PFSK-1 (cell line): ENCODE results near the gene NAGS.

Experiments
- FOXP2 ChIP-seq: optimal IDR thresholded peaks from 2 replicates; pipeline ENCODE3; 2011; ENCODE audit warnings: borderline replicate concordance, control low read depth, inconsistent platforms; ENCODE audit not compliant: insufficient read depth; ENCODE audit errors: extremely low read length, extremely low read depth
- POLR2AphosphoS5 ChIP-seq: IDR thresholded peaks from 2 replicates; pipeline ENCODE4 v1.6.1; 2012; ENCODE audit warnings: low read depth, mild to moderate bottlenecking, control low read depth, low read length, moderate library complexity
- SIN3A ChIP-seq: IDR thresholded peaks from 2 replicates; pipeline ENCODE4 v1.6.1; 2012; ENCODE audit warnings: mild to moderate bottlenecking, low read length, moderate library complexity, borderline replicate concordance; ENCODE audit not compliant: insufficient read depth
- TAF1 ChIP-seq: IDR thresholded peaks from 2 replicates; pipeline ENCODE4 v1.6.1; 2012; ENCODE audit warnings: low read length, control low read depth, borderline replicate concordance; ENCODE audit not compliant: insufficient read depth
- TF ChIP-seq, protein P1 (sequence below), 2 experiments: IDR thresholded peaks; 2 replicates each; pipeline versions ENCODE4 v1.6.1 to v1.8.0; 2011 to 2012; ENCODE audit warnings: low read depth in 2 of 2, low read length in 2 of 2, control low read depth in 1 of 2, inconsistent platforms in 1 of 2, mild to moderate bottlenecking in 1 of 2, moderate library complexity in 1 of 2; ENCODE audit not compliant: insufficient read depth in 1 of 2

Gene NAGS

DNA sequence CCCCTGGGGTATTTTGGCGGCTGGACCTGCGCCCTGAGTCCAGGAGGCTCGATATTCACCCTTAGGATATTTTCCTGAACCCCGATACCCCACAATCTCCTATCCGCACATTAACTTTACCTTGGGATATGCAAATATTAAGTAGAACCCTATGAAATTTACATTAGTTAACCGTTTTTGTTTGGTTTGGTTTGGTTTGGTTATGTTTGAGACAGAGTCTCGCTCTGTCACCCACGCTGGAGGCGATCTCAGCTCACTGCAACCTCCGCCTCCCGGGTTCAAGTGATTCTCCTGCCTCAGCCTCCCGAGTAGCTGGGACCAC, 9.3 kb upstream of the NAGS start:
- TF ChIP-seq TAF1 (no peak), POLR2AphosphoS5 (no peak), FOXP2 (no peak), SIN3A (no peak)
- TF ChIP-seq, protein P1, sequence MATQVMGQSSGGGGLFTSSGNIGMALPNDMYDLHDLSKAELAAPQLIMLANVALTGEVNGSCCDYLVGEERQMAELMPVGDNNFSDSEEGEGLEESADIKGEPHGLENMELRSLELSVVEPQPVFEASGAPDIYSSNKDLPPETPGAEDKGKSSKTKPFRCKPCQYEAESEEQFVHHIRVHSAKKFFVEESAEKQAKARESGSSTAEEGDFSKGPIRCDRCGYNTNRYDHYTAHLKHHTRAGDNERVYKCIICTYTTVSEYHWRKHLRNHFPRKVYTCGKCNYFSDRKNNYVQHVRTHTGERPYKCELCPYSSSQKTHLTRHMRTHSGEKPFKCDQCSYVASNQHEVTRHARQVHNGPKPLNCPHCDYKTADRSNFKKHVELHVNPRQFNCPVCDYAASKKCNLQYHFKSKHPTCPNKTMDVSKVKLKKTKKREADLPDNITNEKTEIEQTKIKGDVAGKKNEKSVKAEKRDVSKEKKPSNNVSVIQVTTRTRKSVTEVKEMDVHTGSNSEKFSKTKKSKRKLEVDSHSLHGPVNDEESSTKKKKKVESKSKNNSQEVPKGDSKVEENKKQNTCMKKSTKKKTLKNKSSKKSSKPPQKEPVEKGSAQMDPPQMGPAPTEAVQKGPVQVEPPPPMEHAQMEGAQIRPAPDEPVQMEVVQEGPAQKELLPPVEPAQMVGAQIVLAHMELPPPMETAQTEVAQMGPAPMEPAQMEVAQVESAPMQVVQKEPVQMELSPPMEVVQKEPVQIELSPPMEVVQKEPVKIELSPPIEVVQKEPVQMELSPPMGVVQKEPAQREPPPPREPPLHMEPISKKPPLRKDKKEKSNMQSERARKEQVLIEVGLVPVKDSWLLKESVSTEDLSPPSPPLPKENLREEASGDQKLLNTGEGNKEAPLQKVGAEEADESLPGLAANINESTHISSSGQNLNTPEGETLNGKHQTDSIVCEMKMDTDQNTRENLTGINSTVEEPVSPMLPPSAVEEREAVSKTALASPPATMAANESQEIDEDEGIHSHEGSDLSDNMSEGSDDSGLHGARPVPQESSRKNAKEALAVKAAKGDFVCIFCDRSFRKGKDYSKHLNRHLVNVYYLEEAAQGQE (IDR thresholded peaks at IDR 0.05; ENCODE audit: insufficient read depth in 1 of 2, low read depth in 2 of 2, low read length in 2 of 2) = no peak

DNA sequence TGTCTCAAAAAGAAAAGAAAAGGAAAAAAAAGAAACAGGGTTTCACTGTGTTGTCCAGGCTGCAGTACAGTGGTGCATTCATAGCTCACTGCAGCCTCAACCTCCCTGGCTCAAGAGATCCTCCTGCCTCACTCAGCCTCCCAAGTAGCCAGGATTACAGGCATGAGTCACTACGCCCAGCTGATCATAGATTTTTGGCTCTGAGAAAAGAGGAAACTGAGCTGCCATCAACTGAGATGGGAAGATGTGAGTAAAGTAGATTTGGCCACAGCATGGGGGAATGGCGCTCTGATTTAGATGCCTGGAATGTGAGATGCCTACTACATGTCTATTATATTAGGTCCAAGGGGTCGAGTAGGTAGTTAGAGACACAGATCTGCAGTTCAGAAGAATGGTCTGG, 5.9 kb upstream of the NAGS start:
- TF ChIP-seq SIN3A (no peak), POLR2AphosphoS5 (no peak), FOXP2 (no peak), TAF1 (no peak)
- TF ChIP-seq, protein P1 (IDR thresholded peaks at IDR 0.05; ENCODE audit: insufficient read depth in 1 of 2, low read depth in 2 of 2, low read length in 2 of 2) = no peak

DNA sequence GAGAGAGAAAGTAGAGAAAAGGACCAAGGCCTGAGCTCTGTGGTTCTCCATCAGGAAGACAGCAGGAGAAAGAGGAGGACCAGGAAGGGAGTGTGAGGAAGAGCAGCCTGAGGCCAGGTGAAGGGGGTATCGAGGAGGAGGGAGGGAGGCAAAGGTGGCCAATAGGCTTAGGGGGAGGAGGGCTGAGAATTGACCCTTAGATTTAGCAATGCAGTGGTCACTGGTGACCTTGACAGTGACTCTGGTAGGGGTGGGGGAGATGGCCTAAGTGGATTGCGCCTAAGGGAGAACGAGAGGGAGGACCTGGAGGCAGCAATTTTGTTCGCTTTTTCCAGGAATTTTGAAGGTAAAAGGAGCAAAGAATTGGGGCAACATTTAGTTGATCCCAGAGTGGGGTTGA, 5.4 kb upstream of the NAGS start:
- TF ChIP-seq, protein P1 (IDR thresholded peaks at IDR 0.05; ENCODE audit: insufficient read depth in 1 of 2, low read depth in 2 of 2, low read length in 2 of 2) = no peak
- no peak for TF ChIP-seq POLR2AphosphoS5
- TF ChIP-seq TAF1 = no peak
- no peak for TF ChIP-seq FOXP2
- TF ChIP-seq SIN3A = no peak

DNA sequence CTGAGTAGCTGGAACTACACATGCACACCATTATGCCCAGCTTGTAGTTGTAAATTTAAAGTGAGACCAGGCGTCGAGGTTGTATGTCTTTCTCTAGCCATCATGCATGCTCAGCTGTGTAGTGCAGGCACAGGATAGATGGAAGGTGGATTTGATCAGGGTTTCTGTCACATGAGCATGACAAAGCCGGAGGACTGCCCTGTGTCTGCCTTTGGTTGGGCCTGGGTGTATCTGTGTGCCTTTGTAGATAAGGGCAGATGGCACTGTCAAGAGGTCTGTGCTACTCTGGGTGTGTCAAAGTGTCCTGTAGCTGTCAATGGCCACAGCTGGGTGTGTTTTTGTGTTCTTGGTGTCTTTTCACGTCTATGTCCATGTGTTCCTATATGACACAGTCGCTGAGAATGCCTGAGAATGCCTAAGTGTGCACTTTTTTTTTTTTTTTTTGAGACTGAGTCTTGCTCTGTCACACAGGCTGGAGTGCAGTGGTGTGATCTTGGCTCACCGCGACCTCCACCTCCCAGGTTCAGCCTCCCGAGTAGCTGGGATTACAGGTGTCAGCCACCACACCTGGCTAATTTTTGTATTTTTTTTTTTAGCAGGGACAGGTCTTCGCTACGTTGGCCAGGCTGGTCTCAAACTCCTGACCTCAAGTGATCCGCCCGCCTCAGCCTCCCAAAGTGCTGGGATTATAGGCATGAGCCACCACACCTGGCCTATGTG, 4.1 kb upstream of the NAGS start:
- TF ChIP-seq POLR2AphosphoS5 (no peak), SIN3A (no peak)

DNA sequence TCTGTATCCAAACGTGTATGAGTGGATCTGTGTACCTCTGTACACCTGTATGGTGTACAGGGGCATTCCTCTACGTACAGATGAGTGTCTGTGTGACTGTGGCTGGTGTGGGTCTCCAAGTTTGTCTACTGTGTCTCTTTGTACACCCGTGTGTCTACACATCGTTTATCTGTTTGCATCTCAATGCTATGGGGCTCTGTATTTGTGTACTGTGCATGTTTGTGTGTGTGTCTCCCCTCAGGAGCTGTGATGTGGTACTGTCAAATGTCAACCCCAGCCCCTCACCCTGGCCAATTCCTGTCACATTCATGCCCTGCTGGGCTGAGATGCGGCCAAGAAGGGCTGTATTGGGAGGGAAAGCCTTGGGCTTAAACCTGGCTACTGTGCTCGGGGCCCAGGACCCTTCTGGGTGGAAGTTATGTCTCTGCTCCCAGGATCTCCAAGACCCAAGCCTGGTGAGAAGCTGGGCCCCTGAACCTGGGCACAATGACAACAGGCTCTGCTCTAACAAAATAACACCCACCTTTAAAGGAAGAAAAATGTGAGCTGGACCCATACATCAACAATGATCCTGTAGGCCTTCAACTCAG, 3.5 kb upstream of the NAGS start:
- no peak for TF ChIP-seq POLR2AphosphoS5
- no peak for TF ChIP-seq TAF1
- TF ChIP-seq, protein P1 (IDR thresholded peaks at IDR 0.05; ENCODE audit: insufficient read depth in 1 of 2, low read depth in 2 of 2, low read length in 2 of 2) = no peak
- TF ChIP-seq FOXP2 = no peak
- TF ChIP-seq SIN3A = no peak
